Prostate gland (tissue), 2 donors: ENCODE results near the gene LOXHD1. TPM values are rescaled to one million over a fixed set of nuclear protein-coding genes. Genes with fewer than 3 reads are reported as not detected.

Experiments used
- DNase-seq: peaks from one replicate; pipeline ENCODE4 v3.0.0-alpha.2; 2019; ENCODE audit warnings: low spot score
- H3K27ac ChIP-seq, 2 donors: fragments of 200-600 bp; sonication (generic); 2 replicates each; pipeline ENCODE4 v1.5.1; 2017 to 2019
- H3K27me3 ChIP-seq: fragments of 200-600 bp; sonication (generic); replicated peaks from 2 replicates; pipeline ENCODE4 v1.5.1; 2019; ENCODE audit not compliant: insufficient read depth
- H3K36me3 ChIP-seq, 2 donors: fragments of 200-600 bp; sonication (generic); 1 replicate in 1 of 2; 2 replicates in 1 of 2; pipeline versions ENCODE4 v1.5.1 to v1.8.1; 2017 to 2019
- H3K4me1 ChIP-seq: fragments of 200-600 bp; sonication (generic); replicated peaks from 2 replicates; pipeline ENCODE4 v1.5.1; 2019
- H3K4me3 ChIP-seq, 2 donors: fragments of 200-600 bp; sonication (generic); 2 replicates each; pipeline ENCODE4 v1.5.1; 2017 to 2019
- H3K9me3 ChIP-seq: fragments of 200-600 bp; sonication (generic); 2 replicates; pipeline ENCODE4 v1.5.1; 2017
- POLR2A ChIP-seq: fragments of 450-650 bp; IDR thresholded peaks from one replicate; pipeline ENCODE4 v1.6.1; 2016; ENCODE audit warnings: antibody characterized with exemption, mild to moderate bottlenecking
- POLR2AphosphoS5 ChIP-seq: sonication (generic); formaldehyde crosslinking; IDR thresholded peaks from one replicate; pipeline ENCODE4 v1.6.1; 2017; ENCODE audit warnings: antibody characterized with exemption
- WGBS: methylation state at CpG from one replicate; pipeline ENCODE4 v1.1.5; 2018; 5-methylcytosine and 5-hydroxymethylcytosine counted together
- intact Hi-C: fragments of 100-400 bp; cut with DNase I; formaldehyde crosslinking; loops from one replicate; pipeline ENCODE4 v1.14.2; 2022
- total RNA-seq, 2 donors: library from RNA; depleted of rRNA; stranded (reverse); fragments of >200 nt; gene quantifications; one replicate each; pipeline ENCODE4 v1.1.0, GENCODE V29; 2016
- TF ChIP-seq, protein P1 (sequence below), 4 experiments: fragments of 200-600 bp in 2 of 4; fragments of 450-650 bp in 2 of 4; sonication (generic) in 2 of 4; IDR thresholded peaks; 1 replicate in 3 of 4; 2 replicates in 1 of 4; pipeline ENCODE4 v1.5.1; 2016 to 2019; ENCODE audit warnings: antibody characterized with exemption in 4 of 4, mild to moderate bottlenecking in 2 of 4, moderate library complexity in 2 of 4

The LOXHD1 gene
- total RNA-seq, 2 donors from 2014 or later = 1.4 TPM; not detected in 1

DNA sequence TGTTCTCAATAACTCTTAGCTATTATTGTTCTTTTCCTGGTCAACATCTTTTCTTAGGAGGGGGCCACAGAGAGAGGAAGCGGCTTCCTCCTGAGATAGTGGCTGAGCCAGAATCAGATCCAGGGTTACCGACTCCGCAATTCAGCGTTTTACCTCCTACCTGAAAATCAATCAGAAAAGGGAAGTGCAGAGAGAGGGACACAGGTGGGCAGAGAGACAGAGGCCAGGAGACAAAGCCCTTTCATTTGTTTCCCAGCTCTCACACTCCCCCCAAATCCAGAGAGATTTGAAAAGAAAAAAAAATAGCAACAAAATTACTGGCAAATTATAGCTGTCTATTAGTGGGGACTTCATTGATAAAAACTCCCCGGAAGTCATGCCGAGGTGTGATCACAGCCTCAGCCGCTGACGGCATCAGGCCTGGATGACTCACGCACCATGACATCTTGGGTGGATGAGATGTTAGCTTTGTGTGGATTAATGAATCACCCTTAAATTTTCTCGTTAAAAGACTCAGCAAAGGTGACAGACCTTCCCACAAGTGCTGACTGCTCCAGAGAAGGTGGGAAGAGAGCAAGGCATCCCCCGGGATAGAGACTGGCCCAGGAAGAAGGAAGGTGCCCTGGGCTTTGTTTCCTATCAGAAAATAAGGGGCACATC is 120.7 kb downstream of the LOXHD1 start:
- DNase-seq = no peak
- intact Hi-C loops = no loop called here
- H3K27me3 ChIP-seq = no peaks in the 10 kb centered on the region
- TF ChIP-seq, protein P1, sequence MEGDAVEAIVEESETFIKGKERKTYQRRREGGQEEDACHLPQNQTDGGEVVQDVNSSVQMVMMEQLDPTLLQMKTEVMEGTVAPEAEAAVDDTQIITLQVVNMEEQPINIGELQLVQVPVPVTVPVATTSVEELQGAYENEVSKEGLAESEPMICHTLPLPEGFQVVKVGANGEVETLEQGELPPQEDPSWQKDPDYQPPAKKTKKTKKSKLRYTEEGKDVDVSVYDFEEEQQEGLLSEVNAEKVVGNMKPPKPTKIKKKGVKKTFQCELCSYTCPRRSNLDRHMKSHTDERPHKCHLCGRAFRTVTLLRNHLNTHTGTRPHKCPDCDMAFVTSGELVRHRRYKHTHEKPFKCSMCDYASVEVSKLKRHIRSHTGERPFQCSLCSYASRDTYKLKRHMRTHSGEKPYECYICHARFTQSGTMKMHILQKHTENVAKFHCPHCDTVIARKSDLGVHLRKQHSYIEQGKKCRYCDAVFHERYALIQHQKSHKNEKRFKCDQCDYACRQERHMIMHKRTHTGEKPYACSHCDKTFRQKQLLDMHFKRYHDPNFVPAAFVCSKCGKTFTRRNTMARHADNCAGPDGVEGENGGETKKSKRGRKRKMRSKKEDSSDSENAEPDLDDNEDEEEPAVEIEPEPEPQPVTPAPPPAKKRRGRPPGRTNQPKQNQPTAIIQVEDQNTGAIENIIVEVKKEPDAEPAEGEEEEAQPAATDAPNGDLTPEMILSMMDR (IDR thresholded peaks at IDR 0.05) = no peak
- no peak for TF ChIP-seq POLR2AphosphoS5
- TF ChIP-seq POLR2A = no peak
- H3K36me3 ChIP-seq = no peaks in the 10 kb centered on the region
- 77% methylated on average over 11 of the region's 11 CpGs for WGBS
- no peak overlapping the region for H3K4me3 ChIP-seq
- no peaks in the 10 kb centered on the region for H3K9me3 ChIP-seq
- H3K4me1 ChIP-seq = no peaks in the 10 kb centered on the region
- H3K27ac ChIP-seq = no peak overlapping the region

DNA sequence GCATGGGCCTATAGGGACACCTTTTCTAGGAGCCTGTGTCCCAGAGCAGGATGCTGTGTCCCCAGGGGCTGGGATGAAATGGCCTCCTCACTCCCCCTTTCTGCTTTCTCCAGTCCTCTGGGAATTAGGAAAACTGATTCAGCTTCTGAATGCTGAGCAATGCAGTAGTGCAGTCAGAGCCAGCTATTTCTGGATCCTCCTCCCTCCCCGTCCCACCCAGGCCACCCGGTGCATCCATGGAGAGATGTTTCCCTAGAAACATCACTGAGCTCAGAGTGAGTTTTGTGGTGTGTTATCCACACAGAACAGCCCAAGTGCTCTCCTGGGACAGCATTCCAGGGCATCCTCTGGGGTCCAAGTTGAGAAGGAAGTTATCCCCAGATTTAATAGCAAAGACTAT is 125.5 kb downstream of the LOXHD1 start:
- Histone ChIP-seq H3K36me3 (no peaks in the 10 kb centered on the region), H3K27me3 (no peaks in the 10 kb centered on the region), H3K4me1 (no peaks in the 10 kb centered on the region), H3K9me3 (no peaks in the 10 kb centered on the region), H3K27ac (no peak overlapping the region), H3K4me3 (no peak overlapping the region)
- DNase-seq = no peak
- TF ChIP-seq, protein P1 (IDR thresholded peaks at IDR 0.05) = no peak
- TF ChIP-seq POLR2AphosphoS5 (no peak), POLR2A (no peak)
- intact Hi-C loops = no loop called here
- WGBS = 77% methylated on average over 2 of the region's 2 CpGs

- Histone ChIP-seq H3K36me3 (no peaks in the 10 kb centered on the region), H3K4me3 (no peak overlapping the region), H3K9me3 (no peaks in the 10 kb centered on the region), H3K27me3 (no peaks in the 10 kb centered on the region), H3K4me1 (no peaks in the 10 kb centered on the region), H3K27ac (no peak overlapping the region)
- WGBS = 87% methylated on average over 3 of the region's 3 CpGs
- TF ChIP-seq, protein P1 (IDR thresholded peaks at IDR 0.05) = no peak
- TF ChIP-seq POLR2AphosphoS5 (no peak), POLR2A (no peak)
- intact Hi-C loops = no loop called here
- no peak for DNase-seq
Observed at GRCh38 chr18:46528037-46528436, 129.0 kb downstream of the LOXHD1 start.

- intact Hi-C loops = no loop called here
- no peak for DNase-seq
- H3K27ac ChIP-seq = no peak overlapping the region
- no peaks in the 10 kb centered on the region for H3K4me1 ChIP-seq
- TF ChIP-seq POLR2A (no peak), POLR2AphosphoS5 (no peak)
- TF ChIP-seq, protein P1 (IDR thresholded peaks at IDR 0.05) = no peak
- H3K4me3 ChIP-seq = no peak overlapping the region
- WGBS = 90% methylated on average over 7 of the region's 7 CpGs
- no peaks in the 10 kb centered on the region for H3K36me3 ChIP-seq
- no peaks in the 10 kb centered on the region for H3K27me3 ChIP-seq
- no peaks in the 10 kb centered on the region for H3K9me3 ChIP-seq
Observed at GRCh38 chr18:46519870-46520269, 137.2 kb downstream of the LOXHD1 start.

DNA sequence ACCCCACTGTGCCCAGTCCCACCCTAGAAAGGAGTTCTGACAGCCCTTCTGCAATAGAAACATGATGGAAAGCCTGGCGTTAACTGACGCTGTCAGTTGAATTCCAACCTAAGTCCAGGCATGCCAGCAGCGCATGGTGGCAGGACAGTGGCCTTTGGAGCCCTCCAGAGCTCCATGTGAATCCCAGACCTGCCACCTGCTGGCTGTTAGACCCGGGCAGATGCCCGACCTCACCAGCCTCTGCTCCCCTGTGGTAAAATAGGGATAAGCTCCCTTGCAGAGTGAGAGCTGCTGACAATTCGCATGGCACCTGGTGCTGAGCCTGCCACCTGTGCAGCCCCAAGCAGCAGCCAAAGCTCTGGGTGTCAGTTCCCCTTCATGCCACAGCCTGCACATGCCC is 138.6 kb downstream of the LOXHD1 start:
- intact Hi-C loops = no loop called here
- Histone ChIP-seq H3K27me3 (no peaks in the 10 kb centered on the region), H3K36me3 (no peaks in the 10 kb centered on the region), H3K27ac (no peak overlapping the region), H3K9me3 (no peaks in the 10 kb centered on the region), H3K4me1 (no peaks in the 10 kb centered on the region), H3K4me3 (no peak overlapping the region)
- TF ChIP-seq POLR2A = no peak
- TF ChIP-seq, protein P1 (IDR thresholded peaks at IDR 0.05) = peak in 2 of 4 experiments; percentile 30 to 36
- peak; percentile 16 for DNase-seq
- WGBS = 41% methylated on average over 6 of the region's 6 CpGs
